CMK (cell line): Measurements from ENCODE around the gene NHSL2.

Experiments
- DNase-seq: peaks from one replicate; pipeline ENCODE4 v3.0.0-alpha.2; 2010; ENCODE audit warnings: low read depth

NHSL2 gene

DNA sequence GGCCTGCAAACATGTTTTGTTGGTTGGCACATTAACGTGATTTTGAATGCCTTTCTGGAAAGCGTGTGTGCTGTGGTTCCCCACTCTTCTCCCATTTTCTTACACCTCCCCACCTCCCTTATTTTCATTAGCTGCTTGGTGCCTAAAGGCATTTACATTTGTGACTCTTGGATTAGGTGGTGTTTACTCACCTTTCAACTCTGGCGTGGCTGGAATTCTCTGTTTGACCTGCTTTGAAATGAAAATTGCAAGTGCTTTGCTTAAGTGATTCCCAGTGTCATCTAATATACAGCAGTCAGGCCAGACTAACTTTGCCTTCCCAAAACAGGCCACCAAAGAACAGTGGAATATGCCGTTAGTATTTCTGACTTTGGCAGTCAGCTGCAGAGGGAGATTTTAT lies 80.5 kb downstream of the NHSL2 start:
- no peak for DNase-seq

DNA sequence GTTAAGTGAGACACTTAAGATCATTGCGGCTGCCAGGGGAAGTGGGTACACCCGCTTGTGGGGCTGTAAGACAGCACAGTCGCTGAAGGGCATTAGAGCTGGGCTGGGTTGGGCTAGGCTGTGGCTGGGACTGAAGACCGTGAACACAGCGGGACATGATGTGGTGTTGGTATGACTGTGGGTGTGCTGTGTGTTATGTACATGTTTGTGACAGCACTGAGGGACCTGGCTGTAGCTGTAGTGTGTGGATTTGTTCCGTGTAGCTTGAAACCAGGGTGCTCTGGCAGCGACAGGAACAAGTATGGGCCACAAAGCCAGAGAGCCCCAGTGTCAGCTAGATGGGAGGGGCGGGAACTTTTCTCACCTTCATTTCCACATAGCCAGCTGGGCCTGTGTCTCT lies 82.1 kb downstream of the NHSL2 start:
- DNase-seq, result no peak

DNA sequence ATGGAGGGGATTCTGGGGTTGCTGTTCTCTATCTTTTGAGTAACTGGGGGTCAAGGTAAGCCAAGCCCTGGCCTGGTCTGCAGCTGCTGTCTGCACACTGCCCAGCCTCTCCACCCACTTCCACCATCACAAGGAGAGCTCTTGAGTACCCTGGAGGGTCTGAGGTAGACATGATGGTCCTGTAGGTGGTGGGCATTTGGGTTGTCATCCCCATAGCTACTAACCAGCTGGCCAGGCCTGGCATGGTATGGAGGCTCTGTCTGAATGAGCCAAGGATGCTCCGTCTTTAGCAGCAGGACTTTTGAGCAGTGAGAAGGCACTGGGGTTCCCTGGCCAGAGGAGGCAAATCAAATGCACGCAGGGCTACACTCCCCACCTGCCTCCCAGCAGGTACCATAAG lies 82.7 kb downstream of the NHSL2 start:
- no peak for DNase-seq

- no peak for DNase-seq
Measured at GRCh38 chrX:71994601-71995000, 84.0 kb downstream of the NHSL2 start.

GRCh38 chrX:71995122-71995521 lies 84.5 kb downstream of the NHSL2 start:
- no peak for DNase-seq

DNA sequence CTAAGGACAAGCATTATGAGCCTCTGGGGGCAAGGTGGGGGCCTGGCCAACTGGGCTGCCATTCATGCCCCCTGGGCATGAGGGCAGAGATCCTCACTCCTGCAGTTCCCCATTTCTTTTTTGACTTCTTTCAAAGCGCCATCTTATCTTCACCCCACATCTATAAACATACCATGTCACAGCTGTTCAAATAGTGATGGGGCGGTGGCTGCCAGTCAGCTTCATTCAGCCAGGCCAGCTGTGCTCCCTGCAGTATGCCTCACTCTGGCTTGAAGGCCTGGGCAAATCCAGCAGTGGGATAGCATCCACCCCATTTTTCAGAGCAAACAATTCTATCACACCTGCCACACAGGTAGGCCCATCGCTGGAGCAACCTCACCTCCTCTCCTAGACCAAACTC lies 85.5 kb downstream of the NHSL2 start:
- no peak for DNase-seq

- no peak for DNase-seq
Measured at GRCh38 chrX:71996826-71997225, 86.2 kb downstream of the NHSL2 start.

DNA sequence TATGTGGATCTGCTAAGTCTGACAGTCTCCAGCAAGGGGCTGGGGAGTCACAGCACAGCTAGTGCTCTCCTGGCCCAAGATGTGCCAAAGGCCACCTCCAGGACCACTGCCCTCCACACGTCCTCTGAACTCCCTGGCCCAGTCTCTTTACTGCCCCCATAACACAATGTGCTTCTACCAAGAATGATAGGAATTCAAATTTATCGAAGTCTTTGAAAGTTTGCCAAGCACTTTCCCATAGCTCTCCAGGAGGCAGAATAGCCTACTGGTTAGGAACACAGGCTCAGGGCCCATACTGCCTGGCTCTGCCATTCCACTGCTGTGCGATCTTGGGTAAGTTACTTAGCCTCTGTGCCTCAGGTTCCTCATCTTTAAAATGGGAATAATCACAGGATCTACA lies 86.7 kb downstream of the NHSL2 start:
- no peak for DNase-seq

DNA sequence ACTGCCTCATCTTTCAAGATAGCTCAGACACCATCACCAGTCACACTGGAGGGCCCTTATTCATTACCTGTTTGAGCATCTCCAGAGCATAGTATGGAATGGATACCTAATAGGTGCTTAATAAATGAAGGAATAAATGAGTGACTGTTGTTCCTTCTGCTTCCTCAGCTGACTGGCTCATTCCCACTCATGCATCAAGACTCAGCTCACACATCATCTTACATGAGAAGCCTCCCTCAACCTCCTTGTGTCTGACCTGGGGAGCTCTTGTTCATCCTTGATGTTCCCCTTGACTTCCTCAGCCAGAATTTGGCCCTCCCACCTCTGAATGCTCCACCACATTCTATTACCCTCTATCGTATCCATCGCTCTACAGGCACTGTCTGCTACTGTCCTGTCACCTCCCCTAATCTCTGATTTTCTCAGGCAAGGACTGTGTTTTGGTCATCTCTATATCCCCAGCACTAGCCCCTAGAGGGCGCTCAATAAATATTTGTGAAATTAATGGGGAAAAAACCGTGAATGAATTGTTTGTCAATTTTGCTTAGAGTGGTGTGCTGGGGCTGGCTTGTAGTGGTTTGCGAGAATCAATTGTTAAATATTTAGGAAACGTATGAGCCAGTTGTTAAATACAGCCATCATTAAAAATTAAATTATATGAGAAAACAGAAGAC lies 88.3 kb downstream of the NHSL2 start:
- DNase-seq, result no peak

GRCh38 chrX:71999535-71999934 lies 88.9 kb downstream of the NHSL2 start:
- no peak for DNase-seq

- DNase-seq, result no peak
Measured at GRCh38 chrX:72001471-72001870, 90.8 kb downstream of the NHSL2 start.

GRCh38 chrX:72001906-72002305 lies 91.3 kb downstream of the NHSL2 start:
- DNase-seq, result no peak

- no peak for DNase-seq
Measured at GRCh38 chrX:72002875-72003274, 92.2 kb downstream of the NHSL2 start.

DNA sequence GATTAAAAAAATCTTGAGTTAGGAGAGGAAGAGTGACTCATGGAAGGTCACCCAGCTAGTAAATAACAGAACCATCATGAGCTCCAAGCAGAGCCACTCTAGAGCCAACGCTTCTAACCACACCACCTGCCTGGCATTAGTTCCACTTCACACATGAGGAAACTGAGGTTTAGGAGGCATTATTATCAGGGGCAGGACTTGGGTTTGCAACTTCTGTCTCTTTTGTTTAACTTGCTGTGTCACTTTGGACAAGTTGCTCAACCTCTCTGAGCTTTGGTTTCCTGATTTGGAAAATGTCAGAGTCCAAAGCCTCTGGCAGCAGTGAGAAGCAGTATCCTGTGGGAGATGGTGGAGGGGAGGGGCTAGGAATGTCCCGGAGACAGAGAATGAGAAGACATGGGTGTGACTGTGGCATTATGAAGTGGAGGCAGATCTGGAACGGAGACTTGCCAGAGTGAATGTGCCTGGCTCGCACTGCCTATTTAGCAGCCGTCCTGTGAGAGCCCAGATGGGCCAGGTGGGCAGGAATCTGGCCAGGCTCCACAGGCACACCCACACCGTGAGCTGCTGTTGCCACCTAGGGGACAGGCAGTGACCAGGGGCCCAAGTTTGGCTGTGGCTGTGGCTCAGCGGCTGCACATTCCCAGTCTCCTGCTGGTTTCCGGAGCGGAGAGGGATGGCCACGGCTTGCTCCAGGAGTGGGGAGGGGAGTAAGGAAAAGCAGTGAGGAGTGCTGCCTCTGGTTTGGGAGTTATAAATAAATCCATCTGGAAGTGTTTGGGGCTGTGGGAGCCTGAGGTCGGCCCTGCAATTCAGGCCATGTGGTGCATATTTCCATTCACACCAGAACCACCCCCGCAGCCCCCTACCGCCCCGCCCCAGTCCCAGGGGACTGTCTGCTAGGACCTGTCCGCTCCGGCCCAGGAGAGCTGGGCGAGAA lies 93.4 kb downstream of the NHSL2 start:
- no peak for DNase-seq

- no peak for DNase-seq
Measured at GRCh38 chrX:72005046-72005445, 94.4 kb downstream of the NHSL2 start.

- DNase-seq, result no peak
Measured at GRCh38 chrX:72006461-72006860, 95.8 kb downstream of the NHSL2 start.

DNA sequence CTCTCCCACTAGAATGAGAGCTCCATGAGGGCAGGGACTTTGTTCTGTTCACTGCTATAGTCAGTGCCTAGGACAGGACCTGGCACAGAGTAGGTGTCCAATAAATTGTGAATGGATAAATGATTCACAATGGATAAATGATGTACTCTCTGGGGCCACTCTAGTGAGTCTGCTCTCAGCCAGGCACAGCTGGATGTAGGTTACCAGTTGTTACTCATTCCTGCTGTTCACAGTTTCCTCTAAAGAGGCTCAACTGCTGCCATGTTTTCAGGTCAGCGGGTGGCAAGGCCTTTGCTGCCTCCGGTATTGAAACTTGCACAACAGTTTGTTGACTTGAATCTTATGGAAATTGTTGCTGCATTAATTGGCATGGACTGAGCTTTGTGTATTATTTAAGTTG lies 99.1 kb downstream of the NHSL2 start:
- no peak for DNase-seq

GRCh38 chrX:72011734-72012133 lies 101.1 kb downstream of the NHSL2 start:
- DNase-seq, result no peak

- no peak for DNase-seq
Measured at GRCh38 chrX:72015383-72015782, 104.7 kb downstream of the NHSL2 start.

- no peak for DNase-seq
Measured at GRCh38 chrX:72016881-72017783, 106.5 kb downstream of the NHSL2 start.

- DNase-seq, result peak; percentile 39
Measured at GRCh38 chrX:72018277-72019112, 107.8 kb downstream of the NHSL2 start.

DNA sequence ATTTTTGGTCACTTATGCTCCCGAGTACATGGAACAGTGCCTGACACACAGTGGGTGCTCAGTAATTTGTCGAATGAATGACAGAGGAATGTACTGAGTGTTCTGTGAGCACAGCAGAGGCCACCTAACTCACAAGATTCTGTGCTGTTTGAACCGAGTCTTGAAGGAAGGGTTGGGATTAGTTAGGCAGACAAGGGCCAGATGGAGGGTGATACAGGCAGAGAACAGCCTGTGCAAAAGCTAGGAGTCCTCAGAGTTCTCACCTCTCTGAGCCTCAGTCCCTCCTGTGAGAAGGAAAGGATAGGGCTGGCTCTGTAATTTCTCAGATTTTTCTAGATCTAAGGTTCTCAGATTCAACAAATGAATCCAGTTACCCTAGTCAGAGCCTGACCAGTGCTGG lies 108.8 kb downstream of the NHSL2 start:
- DNase-seq, result no peak
